Measurements from ENCODE around the gene PRKCQ. TPM values are rescaled to one million over a fixed set of nuclear protein-coding genes. Genes with fewer than 3 reads are reported as not detected.

Gene PRKCQ
- total RNA-seq, 2 experiments from 2014 or later, result 4.0 to 7.8 TPM

DNA sequence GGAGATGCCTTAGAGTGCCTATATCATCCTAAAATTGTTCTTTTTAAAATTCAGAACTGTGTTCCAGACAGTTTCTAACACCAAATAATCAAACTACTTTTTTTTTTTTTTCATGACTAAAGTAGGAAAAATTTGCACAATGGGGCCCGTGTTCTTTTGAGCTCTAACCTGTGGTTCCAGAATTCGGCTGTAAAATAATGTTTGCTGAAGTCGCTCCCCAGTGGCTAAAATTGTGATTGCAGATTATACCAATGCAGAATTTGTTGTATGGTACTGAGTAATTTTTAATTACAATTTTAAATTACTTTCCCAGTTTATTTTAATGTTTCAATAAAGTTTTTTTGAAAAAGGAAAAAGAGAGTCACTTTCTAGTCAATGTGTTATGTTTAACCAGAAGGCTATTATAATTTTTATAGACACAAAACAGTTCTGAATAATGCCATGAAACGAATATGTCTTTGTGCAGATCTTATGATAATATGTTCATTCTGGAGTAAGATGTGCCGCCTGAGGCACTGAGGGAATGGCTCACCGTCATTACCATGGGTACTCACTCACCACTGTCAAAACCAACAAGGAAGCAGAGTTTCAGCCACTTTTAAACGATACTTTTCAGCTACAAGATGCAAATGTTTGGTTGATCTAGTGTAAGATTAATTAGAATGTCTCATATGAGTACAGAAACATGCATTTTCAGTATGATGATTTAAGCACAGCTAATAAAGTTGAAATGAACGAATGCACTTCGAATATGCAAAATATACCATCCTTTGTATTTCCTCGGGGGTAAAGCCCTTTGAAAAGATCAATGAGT is 173.6 kb downstream of the PRKCQ start:
- Histone ChIP-seq H4K20me1 (ENCODE audit: insufficient read depth, low read length) (no peaks in the 10 kb centered on the region), H3K4me3 (ENCODE audit: low read depth, low read length, poor library complexity, severe bottlenecking) (no peak overlapping the region), H3K79me2 (ENCODE audit: insufficient read depth, low read depth, low read length) (no peaks in the 10 kb centered on the region), H3K4me2 (ENCODE audit: low read length) (peak overlapping the region; percentile 39; the same call in 1 of the 2 replicates), H3K9me3 (ENCODE audit: low read length) (no peaks in the 10 kb centered on the region), H3K27ac (ENCODE audit: low read depth, low read length, poor library complexity, severe bottlenecking) (no peak overlapping the region), H3K9me2 (ENCODE audit: insufficient read depth, low read length) (no peaks in the 10 kb centered on the region), H2AFZ (ENCODE audit: low read length) (peak overlapping the region; percentile 1; the same call in 1 of the 2 replicates), H3K36me3 (ENCODE audit: insufficient read depth, low read length) (no peaks in the 10 kb centered on the region), H3K4me1 (ENCODE audit: insufficient read depth, low read length, poor library complexity, severe bottlenecking) (peaks cover 22% of the 10 kb centered on the region)
- ChIA-PET POLR2A (interaction anchor here (0.6 to 1.5 kb wide), 9 partner anchors 58 to 1022 kb away, joined by 3 to 8 read pairs (median 4); partner anchors contain the start of gene PFKFB3), CTCF (ENCODE audit: unreplicated experiment) (interaction anchor here (0.5 to 2.0 kb wide), 5 partner anchors 11 to 415 kb away, joined by 3 to 5 read pairs (median 3); partner anchors contain the start of gene PFKFB3)
- DNase-seq (ENCODE audit: low spot score), result peak; percentile 70
- intact Hi-C loops (cut with micrococcal nuclease; ENCODE audit: unreplicated experiment), result loop anchor here (1.0 to 10.0 kb wide), 3 partner anchors 204 to 462 kb away; partner anchors contain the start of gene PFKFB3
- TF ChIP-seq, protein P1, sequence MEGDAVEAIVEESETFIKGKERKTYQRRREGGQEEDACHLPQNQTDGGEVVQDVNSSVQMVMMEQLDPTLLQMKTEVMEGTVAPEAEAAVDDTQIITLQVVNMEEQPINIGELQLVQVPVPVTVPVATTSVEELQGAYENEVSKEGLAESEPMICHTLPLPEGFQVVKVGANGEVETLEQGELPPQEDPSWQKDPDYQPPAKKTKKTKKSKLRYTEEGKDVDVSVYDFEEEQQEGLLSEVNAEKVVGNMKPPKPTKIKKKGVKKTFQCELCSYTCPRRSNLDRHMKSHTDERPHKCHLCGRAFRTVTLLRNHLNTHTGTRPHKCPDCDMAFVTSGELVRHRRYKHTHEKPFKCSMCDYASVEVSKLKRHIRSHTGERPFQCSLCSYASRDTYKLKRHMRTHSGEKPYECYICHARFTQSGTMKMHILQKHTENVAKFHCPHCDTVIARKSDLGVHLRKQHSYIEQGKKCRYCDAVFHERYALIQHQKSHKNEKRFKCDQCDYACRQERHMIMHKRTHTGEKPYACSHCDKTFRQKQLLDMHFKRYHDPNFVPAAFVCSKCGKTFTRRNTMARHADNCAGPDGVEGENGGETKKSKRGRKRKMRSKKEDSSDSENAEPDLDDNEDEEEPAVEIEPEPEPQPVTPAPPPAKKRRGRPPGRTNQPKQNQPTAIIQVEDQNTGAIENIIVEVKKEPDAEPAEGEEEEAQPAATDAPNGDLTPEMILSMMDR (conservative IDR thresholded peaks at IDR 0.05; ENCODE audit: low read length), result peak; percentile 95
- TF ChIP-seq EZH2phosphoT487 (IDR thresholded peaks at IDR 0.05; ENCODE audit: borderline replicate concordance, low read depth, low read length), result no peak
- BruUV-seq (replicated peaks), result no TSS peak

DNA sequence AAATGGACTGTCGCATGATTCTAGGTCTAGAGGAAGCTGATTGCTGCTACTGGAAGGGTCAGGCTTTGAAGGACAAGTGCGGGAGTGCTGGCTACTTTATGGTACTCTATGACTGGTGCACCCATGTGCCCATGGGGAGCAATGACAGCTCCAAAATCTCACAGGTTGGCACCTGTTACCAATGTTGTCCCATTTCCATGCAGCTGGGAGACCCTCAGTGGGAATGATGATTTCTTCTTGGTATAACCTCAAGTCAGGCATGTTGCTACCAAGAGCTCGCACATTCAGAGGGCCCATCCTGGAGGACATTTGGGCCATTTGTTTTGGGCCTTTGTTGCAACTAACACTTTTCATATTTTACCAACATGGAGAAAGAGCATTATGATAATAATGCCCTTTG is 174.4 kb downstream of the PRKCQ start:
- H3K4me3 ChIP-seq (ENCODE audit: low read depth, low read length, poor library complexity, severe bottlenecking), result no peak overlapping the region
- no peaks in the 10 kb centered on the region for H3K79me2 ChIP-seq (ENCODE audit: insufficient read depth, low read depth, low read length)
- TF ChIP-seq, protein P1 (conservative IDR thresholded peaks at IDR 0.05; ENCODE audit: low read length), result no peak
- TF ChIP-seq EZH2phosphoT487 (IDR thresholded peaks at IDR 0.05; ENCODE audit: borderline replicate concordance, low read depth, low read length), result no peak
- POLR2A ChIA-PET, result interaction anchor here (0.9 to 1.5 kb wide), 6 partner anchors 57 to 276 kb away, joined by 3 to 8 read pairs (median 4); partner anchors contain the start of gene PFKFB3
- no peaks in the 10 kb centered on the region for H3K9me2 ChIP-seq (ENCODE audit: insufficient read depth, low read length)
- no peaks in the 10 kb centered on the region for H3K9me3 ChIP-seq (ENCODE audit: low read length)
- intact Hi-C loops (cut with micrococcal nuclease; ENCODE audit: unreplicated experiment), result loop anchor here (1.0 to 10.0 kb wide), 3 partner anchors 203 to 461 kb away; partner anchors contain the start of gene PFKFB3
- H3K36me3 ChIP-seq (ENCODE audit: insufficient read depth, low read length), result no peaks in the 10 kb centered on the region
- no peak overlapping the region for H3K4me2 ChIP-seq (ENCODE audit: low read length)
- H3K4me1 ChIP-seq (ENCODE audit: insufficient read depth, low read length, poor library complexity, severe bottlenecking), result peaks cover 29% of the 10 kb centered on the region
- CTCF ChIA-PET (ENCODE audit: unreplicated experiment), result interaction anchor here (0.7 to 2.0 kb wide), 4 partner anchors 10 to 255 kb away, joined by 3 to 5 read pairs (median 4); partner anchors contain the start of gene PFKFB3
- H3K27ac ChIP-seq (ENCODE audit: low read depth, low read length, poor library complexity, severe bottlenecking), result no peak overlapping the region
- H2AFZ ChIP-seq (ENCODE audit: low read length), result no peak overlapping the region
- no peak for DNase-seq (ENCODE audit: low spot score)
- no TSS peak for BruUV-seq (replicated peaks)
- H4K20me1 ChIP-seq (ENCODE audit: insufficient read depth, low read length), result no peaks in the 10 kb centered on the region

Data from OCI-LY7 (cell line).